ENCODE data around the gene XRCC1.

- TF ChIP-seq CTCF (IDR thresholded peaks at IDR 0.05) (peak; percentile 8 to 44), POLR2A (IDR thresholded peaks at IDR 0.05) (no peak), EP300 (IDR thresholded peaks at IDR 0.05) (no peak)
Observed at GRCh38 chr19:43534816-43535761, 40.2 kb downstream of the XRCC1 start.
